Common myeloid progenitor, CD34-positive (primary cell): Measurements from ENCODE around the gene SH3GL1.

Experiments
- CTCF ChIA-PET: fragments of 350-600 bp; sonication (Branson Sonifier 250); formaldehyde crosslinking; loops from one replicate; lab custom pipeline; 2021; ENCODE audit warnings: antibody characterized with exemption; lab: Charles Lee
- POLR2A ChIA-PET: fragments of 350-600 bp; sonication (Branson Sonifier 250); formaldehyde crosslinking; loops from one replicate; lab custom pipeline; 2021; ENCODE audit warnings: antibody characterized with exemption; lab: Charles Lee
- DNase-seq, 3 donors: peaks; one replicate each; pipeline versions ENCODE4 v3.0.0 to v3.0.0-alpha.2; 2013
- H3K27ac ChIP-seq, 2 experiments: 1 replicate in 1 of 2; 2 replicates in 1 of 2; pipeline ENCODE4 v1.7.0; 2013; ENCODE audit warnings: inconsistent platforms in 2 of 2, low read length in 2 of 2, mild to moderate bottlenecking in 2 of 2, low read depth in 1 of 2, moderate library complexity in 1 of 2; ENCODE audit not compliant: severe bottlenecking in 2 of 2, insufficient read depth in 1 of 2, poor library complexity in 1 of 2
- H3K27me3 ChIP-seq, 5 experiments: replicated peaks in 2 of 5; 1 replicate in 3 of 5; 2 replicates in 2 of 5; pipeline versions ENCODE4 v1.6.1 to v1.7.0; 2013; ENCODE audit warnings: low read length in 4 of 5, mild to moderate bottlenecking in 2 of 5, moderate library complexity in 2 of 5, inconsistent platforms in 1 of 5; ENCODE audit not compliant: insufficient read depth in 5 of 5, control insufficient read depth in 4 of 5
- H3K36me3 ChIP-seq, 4 experiments: 1 replicate in 2 of 4; 2 replicates in 2 of 4; pipeline versions ENCODE4 v1.6.1 to v1.7.0; 2013; ENCODE audit warnings: low read length in 3 of 4, control low read depth in 1 of 4, mild to moderate bottlenecking in 1 of 4; ENCODE audit not compliant: control insufficient read depth in 4 of 4, insufficient read depth in 4 of 4
- H3K4me1 ChIP-seq, 4 experiments: 1 replicate in 3 of 4; 2 replicates in 1 of 4; pipeline versions ENCODE4 v1.6.1 to v1.7.1; 2013; ENCODE audit warnings: low read length in 3 of 4, mild to moderate bottlenecking in 3 of 4, control low read depth in 1 of 4, inconsistent platforms in 1 of 4, moderate library complexity in 1 of 4; ENCODE audit not compliant: control insufficient read depth in 4 of 4, insufficient read depth in 4 of 4; ENCODE audit errors: control extremely low read depth in 1 of 4
- H3K4me3 ChIP-seq, 7 experiments: 1 replicate in 4 of 7; 2 replicates in 3 of 7; pipeline versions ENCODE4 v1.5.1 to v1.7.0; 2013; ENCODE audit warnings: mild to moderate bottlenecking in 7 of 7, low read length in 6 of 7, moderate library complexity in 6 of 7, inconsistent platforms in 2 of 7, low read depth in 2 of 7, control low read depth in 1 of 7; ENCODE audit not compliant: insufficient read depth in 4 of 7, control insufficient read depth in 1 of 7; ENCODE audit errors: extremely low read depth in 1 of 7
- H3K9me3 ChIP-seq, 5 experiments: 1 replicate in 4 of 5; 2 replicates in 1 of 5; pipeline versions ENCODE4 v1.6.1 to v1.7.1; 2013; ENCODE audit warnings: low read length in 4 of 5, mild to moderate bottlenecking in 2 of 5, inconsistent platforms in 1 of 5, low read depth in 1 of 5, moderate library complexity in 1 of 5; ENCODE audit not compliant: control insufficient read depth in 4 of 5, insufficient read depth in 2 of 5; ENCODE audit errors: control extremely low read depth in 1 of 5
- WGBS: methylation state at CpG from one replicate; pipeline ENCODE4 v1.1.5; 2013; ENCODE audit not compliant: insufficient coverage; 5-methylcytosine and 5-hydroxymethylcytosine counted together

The SH3GL1 gene

DNA sequence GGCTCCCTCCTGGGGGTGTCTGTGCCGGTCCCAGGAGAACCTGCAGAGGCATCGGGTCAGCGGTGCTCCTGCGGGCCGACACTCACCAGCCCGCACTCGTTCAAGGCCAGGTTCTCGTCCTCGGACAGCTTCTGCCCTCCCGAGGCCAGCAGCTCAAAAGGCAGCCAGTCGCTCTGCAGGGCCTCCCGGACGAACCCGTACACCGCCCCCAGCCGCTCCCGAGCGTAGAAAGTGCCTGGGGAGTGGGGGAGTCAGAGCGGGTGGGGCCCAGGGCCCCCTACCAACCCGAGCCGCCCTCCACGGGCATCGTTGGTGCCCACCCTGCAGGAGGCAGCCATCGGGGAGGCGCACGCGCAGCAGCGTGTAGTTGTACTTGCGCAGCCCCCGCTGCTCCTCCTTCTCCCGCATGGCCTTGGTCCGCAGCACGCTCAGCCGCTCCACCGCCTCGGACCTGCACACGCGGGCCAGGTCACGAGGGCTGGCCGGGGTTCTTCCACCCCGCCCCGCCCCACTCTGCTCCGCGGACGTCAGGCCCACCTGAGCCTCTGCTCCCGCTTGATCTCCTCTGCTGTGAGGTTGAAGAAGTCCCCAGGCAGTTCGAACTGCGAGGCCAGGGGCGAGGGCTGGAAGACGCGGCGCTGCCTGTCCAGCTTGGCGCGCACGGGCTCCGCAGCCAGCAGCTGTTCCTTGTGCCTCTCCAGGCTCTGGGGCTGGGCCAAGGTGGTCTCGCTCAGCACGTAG, 45.8 kb upstream of the SH3GL1 start:
- CTCF ChIA-PET: no interaction called here
- DNase-seq: no peak
- peaks cover 0 to 10% (median 5%) of the 10 kb centered on the region in 4 experiments for H3K4me1 ChIP-seq
- H3K27ac ChIP-seq: no peak overlapping the region
- no peaks in the 10 kb centered on the region for H3K27me3 ChIP-seq
- H3K9me3 ChIP-seq: no peaks in the 10 kb centered on the region
- no peak overlapping the region for H3K4me3 ChIP-seq
- H3K36me3 ChIP-seq: peaks cover 5 to 90% (median 52%) of the 10 kb centered on the region in 4 experiments
- 97% methylated on average over 58 of the region's 58 CpGs for WGBS
- POLR2A ChIA-PET: interaction anchor here (0.7 kb wide), 1 partner anchor 16 kb away, joined by 3 read pairs; no protein-coding TSS in a partner anchor

DNA sequence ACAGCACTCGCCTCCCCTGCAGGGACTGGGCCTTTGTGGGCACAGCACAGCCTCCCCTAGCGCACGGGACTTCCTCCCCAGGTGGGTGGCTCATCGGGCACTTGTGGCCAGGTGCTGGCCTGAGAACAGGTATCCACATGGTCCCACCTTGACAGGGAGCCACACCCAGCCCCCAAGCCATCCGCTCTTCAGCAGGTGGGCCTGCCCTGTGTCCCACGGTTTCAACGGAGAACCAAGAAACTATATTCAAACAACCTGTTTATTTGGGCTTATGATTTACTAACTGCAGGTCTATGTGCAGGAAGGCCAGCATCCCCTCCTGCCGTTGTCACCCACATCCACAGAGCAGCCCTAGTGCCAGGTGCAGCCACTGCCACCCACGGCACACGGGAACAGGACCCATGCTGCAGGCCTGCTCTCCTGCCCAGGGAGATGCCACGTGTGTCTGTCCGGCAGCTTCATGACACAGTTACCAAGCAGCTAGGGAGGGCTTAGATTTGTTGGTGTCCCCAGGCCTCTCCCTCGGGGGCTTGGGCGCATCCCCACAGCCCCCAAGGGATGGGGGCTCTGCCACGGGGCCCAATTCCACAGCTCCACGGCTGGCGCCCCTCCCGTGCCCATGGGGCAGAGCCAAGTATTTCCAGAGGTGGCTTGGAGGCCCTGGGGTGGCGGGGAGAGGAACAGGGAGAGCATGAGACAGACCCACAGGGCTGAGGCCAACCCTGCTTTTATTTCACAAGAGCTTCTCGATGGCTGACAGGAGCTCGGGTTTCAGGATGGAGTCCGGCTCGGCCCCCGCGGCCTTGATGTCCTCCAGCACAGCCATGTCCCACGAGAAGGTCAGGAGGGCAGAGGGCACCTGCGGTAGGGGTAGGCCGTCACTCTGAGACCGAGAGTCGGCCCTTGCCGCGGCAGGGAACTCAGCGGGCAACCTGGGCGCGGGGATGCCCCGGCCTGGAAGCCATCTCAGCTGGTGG, 44.7 kb upstream of the SH3GL1 start:
- Histone ChIP-seq H3K36me3 (peaks cover 5 to 89% (median 51%) of the 10 kb centered on the region in 4 experiments), H3K4me3 (no peak overlapping the region), H3K4me1 (peaks cover 0 to 10% (median 5%) of the 10 kb centered on the region in 4 experiments), H3K27me3 (no peaks in the 10 kb centered on the region), H3K27ac (no peak overlapping the region), H3K9me3 (no peaks in the 10 kb centered on the region)
- CTCF ChIA-PET: interaction anchor here (1.0 kb wide), 1 partner anchor 43 kb away, joined by 3 read pairs; the partner anchor contains the start of gene CHAF1A
- POLR2A ChIA-PET: interaction anchor here (0.7 to 1.1 kb wide), 2 partner anchors 11 to 15 kb away, joined by 3 read pairs; no protein-coding TSS in a partner anchor
- WGBS: 96% methylated on average over 36 of the region's 36 CpGs
- DNase-seq: no peak

DNA sequence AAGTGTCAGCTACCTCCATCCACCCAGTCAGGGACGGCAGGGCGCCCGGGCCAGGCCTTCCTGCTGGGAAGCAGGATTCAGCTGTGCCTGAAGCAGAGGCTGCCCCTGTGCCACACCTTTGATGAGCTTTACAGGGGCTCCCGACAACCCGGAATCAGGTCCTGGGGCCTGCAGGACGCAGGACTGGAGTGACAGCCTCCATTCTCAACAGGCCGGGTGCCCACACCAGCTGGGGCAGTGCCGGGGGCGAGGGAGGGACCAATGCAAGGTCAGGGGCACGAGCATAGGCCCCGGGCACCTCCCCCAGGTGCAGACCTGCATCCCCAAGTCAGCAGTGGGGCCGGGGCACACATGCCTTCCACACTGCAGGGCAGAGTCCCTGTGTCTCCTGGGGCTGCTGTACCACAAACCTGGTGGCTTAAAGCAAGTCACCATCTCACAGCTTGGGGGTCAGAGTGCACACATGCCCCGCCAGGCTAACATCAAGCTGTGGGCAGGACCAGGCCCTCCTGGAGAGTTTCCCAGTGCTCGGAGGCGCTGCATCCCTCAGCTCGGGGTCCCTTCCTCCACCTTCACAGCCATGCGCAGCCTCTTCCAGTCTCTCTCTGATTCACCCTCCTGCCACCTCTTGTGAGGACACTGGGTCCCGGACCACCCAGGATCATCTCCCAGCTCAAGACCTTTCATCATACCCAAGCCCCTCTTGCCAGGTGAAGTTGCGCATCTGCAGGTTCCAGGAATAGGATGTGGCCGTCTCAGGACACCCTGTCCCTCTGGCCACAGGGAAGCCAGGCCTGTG, 43.8 kb upstream of the SH3GL1 start:
- Histone ChIP-seq H3K9me3 (no peaks in the 10 kb centered on the region), H3K4me3 (no peak overlapping the region), H3K27ac (no peak overlapping the region), H3K27me3 (no peaks in the 10 kb centered on the region), H3K36me3 (peaks cover 3 to 90% (median 53%) of the 10 kb centered on the region in 4 experiments), H3K4me1 (peaks cover 0 to 10% (median 5%) of the 10 kb centered on the region in 4 experiments)
- no peak for DNase-seq
- 93% methylated on average over 17 of the region's 20 CpGs for WGBS
- POLR2A ChIA-PET: interaction anchor here (1.1 kb wide), 1 partner anchor 12 kb away, joined by 3 read pairs; no protein-coding TSS in a partner anchor
- CTCF ChIA-PET: interaction anchor here (1.0 kb wide), 1 partner anchor 42 kb away, joined by 3 read pairs; the partner anchor contains the start of gene CHAF1A

GRCh38 chr19:4443188-4443587, 42.8 kb upstream of the SH3GL1 start:
- H3K4me3 ChIP-seq: no peak overlapping the region
- no peak for DNase-seq
- H3K27ac ChIP-seq: no peak overlapping the region
- WGBS: 98% methylated on average over 9 of the region's 15 CpGs
- H3K36me3 ChIP-seq: peaks cover 3 to 85% (median 50%) of the 10 kb centered on the region in 4 experiments
- no peaks in the 10 kb centered on the region for H3K9me3 ChIP-seq
- H3K27me3 ChIP-seq: no peaks in the 10 kb centered on the region
- POLR2A ChIA-PET: interaction anchor here (0.5 kb wide), 1 partner anchor 184 kb away, joined by 5 read pairs; no protein-coding TSS in a partner anchor
- peaks cover 0 to 10% (median 5%) of the 10 kb centered on the region in 4 experiments for H3K4me1 ChIP-seq
- CTCF ChIA-PET: no interaction called here

- Histone ChIP-seq H3K9me3 (no peaks in the 10 kb centered on the region), H3K27ac (peak overlapping the region in 1 of 2 experiments; percentile 9), H3K4me3 (no peak overlapping the region), H3K4me1 (peaks cover 0 to 10% (median 5%) of the 10 kb centered on the region in 4 experiments), H3K27me3 (no peaks in the 10 kb centered on the region), H3K36me3 (peaks cover 3 to 85% (median 47%) of the 10 kb centered on the region in 4 experiments)
- WGBS: 91% methylated on average over 9 of the region's 10 CpGs
- DNase-seq: no peak
- ChIA-PET CTCF (no interaction called here), POLR2A (interaction anchor here (0.5 kb wide), 1 partner anchor 184 kb away, joined by 5 read pairs; no protein-coding TSS in a partner anchor)
Measured at GRCh38 chr19:4442819-4443146, 42.4 kb upstream of the SH3GL1 start.

- H3K36me3 ChIP-seq: peaks cover 3 to 82% (median 44%) of the 10 kb centered on the region in 4 experiments
- DNase-seq: no peak
- H3K9me3 ChIP-seq: no peaks in the 10 kb centered on the region
- no peak overlapping the region for H3K4me3 ChIP-seq
- ChIA-PET CTCF (no interaction called here), POLR2A (no interaction called here)
- H3K27me3 ChIP-seq: no peaks in the 10 kb centered on the region
- peaks cover 0 to 10% (median 5%) of the 10 kb centered on the region in 4 experiments for H3K4me1 ChIP-seq
- WGBS: 81% methylated on average over 15 of the region's 22 CpGs
- peak overlapping the region in 1 of 2 experiments; percentile 9 for H3K27ac ChIP-seq
Measured at GRCh38 chr19:4441994-4442818, 41.9 kb upstream of the SH3GL1 start.
